OCI-M2 (cell line): ENCODE data around the gene SF3B2.

Source experiments
- DNase-seq: peaks from one replicate; lab custom pipeline; 2025; ENCODE audit not compliant: unreplicated experiment; lab: John Stamatoyannopoulos, UW

The SF3B2 gene

DNA sequence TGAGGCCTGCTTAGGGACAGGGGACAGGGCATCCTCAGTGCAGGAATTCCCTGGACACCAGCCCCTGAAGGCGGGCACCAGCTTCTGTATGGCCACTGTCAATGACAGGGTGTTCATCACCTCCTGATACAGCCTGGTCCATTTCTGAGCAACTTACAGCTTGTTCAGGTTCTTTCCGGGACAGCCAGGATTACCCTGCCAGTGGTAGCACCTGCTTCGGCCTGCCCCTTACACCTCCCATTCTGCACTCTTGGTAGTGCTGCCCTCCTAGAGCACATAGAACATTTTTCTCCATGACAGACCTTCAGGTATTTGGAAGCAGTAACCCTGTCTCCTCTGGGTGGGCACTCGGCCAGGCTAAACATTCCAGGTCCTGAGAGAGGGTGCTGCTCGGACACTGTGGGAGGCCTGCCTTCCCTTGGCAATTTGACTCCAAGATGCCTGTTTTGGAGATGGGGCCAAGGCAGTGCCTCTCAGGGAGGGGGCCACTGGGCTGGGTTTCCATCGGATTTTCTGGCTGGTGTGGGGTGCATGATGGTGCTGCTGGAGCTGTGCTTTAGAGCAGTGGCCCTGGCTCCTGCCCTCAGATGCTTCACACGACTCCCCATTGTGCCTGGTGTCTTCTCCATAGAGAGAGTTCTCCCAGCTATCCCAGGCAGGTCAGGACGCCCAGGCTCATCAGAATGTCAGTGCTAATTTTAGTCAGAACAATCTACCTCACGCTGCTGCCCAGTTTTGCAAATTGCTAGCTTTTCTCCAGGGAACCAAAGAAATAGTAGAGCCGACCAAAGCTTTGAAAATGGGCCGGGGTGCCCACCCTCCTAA, 4.4 kb upstream of the SF3B2 start:
- DNase-seq, result no peak

- no peak for DNase-seq
Observed at GRCh38 chr11:66048547-66049323, 3.4 kb upstream of the SF3B2 start, which contains the start of gene GAL3ST3. TSS of gene GAL3ST3 (minus strand) at chr11:66049161. CDS start at chr11:66045415, 3,746 bp downstream.

DNA sequence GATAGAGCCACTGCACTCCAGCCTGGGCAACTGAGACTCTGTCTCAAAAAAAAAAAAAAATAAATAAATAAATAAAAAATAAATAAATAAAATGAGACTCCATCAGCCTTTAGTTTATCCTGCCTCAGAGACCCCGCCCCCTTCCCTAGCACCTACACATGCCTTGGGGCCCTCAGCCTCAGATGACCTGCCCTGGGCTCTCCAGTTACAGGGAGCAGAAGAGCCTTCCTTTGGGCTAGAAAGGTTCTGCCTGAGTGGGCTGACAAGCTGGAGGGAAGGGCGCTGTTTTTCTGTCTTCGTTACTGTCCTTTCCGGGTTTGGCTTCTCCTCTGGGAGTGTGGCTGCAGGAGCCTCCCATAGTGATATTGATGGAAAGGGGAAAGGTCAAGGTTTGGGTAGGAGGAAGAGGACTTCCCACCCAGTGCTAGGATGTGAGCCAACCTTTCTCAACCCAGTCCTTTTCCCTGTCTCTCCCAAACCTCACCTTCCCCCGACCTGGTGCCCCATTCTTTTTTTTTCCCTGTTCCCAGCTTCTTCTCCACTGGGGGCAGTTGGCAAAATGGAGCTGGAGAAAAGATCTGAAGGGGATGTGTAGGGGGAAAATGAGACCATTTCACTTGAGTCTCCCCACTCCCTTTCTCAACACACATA, 1.5 kb upstream of the SF3B2 start:
- DNase-seq, result no peak

DNA sequence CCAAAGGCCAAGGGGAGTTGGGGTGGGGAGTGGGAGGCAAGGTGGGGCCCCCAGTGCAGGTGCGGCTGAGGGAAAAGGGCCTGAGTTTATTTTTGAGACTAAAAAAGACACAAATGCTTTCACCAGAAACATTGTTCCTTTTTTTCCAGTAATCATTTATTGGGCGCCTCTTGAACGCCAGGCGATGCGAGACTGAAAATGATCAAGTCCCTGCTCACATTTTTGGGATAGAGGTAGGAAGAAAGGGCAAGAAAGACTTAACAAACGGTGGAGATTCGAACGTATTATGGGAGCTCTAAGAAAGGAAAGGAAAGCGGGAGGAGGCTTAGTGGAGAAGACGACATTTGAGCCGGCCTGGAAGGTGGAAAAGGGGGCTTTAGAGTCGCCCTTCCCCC, 796 bp upstream of the SF3B2 start:
- no peak for DNase-seq

GRCh38 chr11:66052664-66052982, 459 bp downstream of the SF3B2 start:
- no peak for DNase-seq

GRCh38 chr11:66055021-66055420, 2.9 kb downstream of the SF3B2 start:
- DNase-seq, result no peak

DNA sequence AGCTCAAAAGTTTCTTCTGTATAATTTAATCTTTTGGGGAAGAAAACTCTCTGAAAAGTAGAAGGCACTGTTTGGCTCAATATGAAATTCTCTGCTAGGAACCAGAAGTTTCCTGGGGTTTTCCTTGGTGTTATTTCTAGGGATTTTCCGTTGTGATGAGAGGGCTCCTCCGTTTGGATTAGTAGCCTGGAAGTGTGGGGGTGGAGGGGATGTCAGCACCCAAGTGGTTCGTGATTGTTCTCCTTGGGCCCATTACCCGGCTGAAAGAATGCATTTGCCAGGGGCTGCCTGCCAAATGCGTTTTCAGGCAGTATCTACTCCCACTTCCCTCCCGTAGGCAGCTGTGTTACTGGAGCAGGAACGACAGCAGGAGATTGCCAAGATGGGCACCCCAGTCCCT, 4.3 kb downstream of the SF3B2 start:
- DNase-seq, result no peak

DNA sequence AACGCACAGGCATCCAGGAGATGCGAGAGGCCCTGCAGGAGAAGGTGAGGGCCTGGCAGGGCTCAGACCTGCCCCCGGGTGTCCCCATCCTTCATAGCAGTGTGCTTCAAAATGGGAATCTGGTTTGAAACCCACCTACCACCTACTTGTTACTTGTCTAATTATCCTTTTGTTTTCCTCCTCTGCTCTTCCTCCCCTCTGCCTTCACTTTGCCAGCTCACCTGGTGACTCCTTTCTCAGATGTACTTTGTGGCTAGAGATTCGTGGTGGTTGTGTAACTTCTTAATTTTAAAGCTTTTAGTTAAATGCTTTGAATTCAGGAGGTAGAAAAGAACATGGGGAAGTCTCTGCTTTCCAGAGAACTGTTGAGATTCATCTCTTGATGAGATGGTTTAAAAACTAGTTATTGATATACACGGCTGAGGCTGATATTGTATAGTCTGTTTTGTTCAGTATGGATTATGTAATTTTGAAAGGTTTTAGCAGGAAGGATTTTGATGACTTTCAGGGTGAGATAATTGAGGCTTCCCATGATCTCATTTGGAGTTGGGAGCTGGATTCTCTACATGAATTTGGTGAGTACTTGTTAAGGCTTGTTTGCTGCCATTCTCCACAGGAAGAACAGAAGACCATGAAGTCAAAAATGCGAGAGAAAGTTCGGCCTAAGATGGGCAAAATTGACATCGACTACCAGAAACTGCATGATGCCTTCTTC, 8.0 kb downstream of the SF3B2 start:
- DNase-seq, result no peak

- no peak for DNase-seq
Observed at GRCh38 chr11:66061268-66061667, 9.1 kb downstream of the SF3B2 start.

- DNase-seq, result no peak
Observed at GRCh38 chr11:66062408-66062807, 10.2 kb downstream of the SF3B2 start.

DNA sequence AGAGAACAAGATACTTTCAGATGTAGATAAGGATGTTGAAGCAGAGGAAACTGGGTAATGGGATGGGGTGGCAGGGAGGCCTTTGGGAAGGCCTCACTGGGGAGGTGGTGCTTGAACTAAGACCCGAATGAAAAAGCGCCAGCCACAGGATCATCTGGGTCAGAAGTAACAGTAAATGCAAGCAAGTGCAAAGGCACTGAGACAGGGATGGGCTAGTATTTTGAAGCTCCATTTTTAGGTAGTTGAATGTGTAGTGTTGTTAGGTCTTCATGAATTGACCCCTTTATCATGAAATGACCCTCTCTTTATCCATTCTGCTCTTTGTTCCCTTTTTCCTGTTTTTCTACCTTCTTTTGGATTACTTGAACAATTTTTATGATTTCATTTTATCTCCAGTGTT, 11.7 kb downstream of the SF3B2 start:
- DNase-seq, result no peak

- DNase-seq, result no peak
Observed at GRCh38 chr11:66064571-66064970, 12.4 kb downstream of the SF3B2 start.

DNA sequence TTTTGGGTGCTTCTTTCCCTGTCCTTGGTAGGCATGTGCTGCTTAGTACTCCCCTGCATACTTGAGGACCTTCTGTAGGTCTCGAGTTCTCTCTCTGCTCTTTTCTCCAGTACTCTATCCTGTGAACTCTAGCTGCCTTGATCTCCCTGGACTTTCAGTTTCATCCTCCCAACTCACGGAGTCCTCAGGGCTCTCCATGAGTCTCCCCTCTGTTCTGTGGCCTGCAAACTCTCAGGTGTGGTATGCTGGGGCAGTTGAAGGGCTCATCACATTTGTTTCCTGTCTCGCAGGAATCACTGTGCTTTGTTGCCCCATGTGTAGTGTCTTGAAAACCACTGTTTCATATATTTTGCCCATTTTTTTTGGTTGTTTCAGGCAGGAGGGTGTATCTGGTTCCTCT, 14.6 kb downstream of the SF3B2 start:
- no peak for DNase-seq

GRCh38 chr11:66067640-66068039, 15.5 kb downstream of the SF3B2 start:
- no peak for DNase-seq

GRCh38 chr11:66068154-66068821, 16.1 kb downstream of the SF3B2 start:
- no peak for DNase-seq

DNA sequence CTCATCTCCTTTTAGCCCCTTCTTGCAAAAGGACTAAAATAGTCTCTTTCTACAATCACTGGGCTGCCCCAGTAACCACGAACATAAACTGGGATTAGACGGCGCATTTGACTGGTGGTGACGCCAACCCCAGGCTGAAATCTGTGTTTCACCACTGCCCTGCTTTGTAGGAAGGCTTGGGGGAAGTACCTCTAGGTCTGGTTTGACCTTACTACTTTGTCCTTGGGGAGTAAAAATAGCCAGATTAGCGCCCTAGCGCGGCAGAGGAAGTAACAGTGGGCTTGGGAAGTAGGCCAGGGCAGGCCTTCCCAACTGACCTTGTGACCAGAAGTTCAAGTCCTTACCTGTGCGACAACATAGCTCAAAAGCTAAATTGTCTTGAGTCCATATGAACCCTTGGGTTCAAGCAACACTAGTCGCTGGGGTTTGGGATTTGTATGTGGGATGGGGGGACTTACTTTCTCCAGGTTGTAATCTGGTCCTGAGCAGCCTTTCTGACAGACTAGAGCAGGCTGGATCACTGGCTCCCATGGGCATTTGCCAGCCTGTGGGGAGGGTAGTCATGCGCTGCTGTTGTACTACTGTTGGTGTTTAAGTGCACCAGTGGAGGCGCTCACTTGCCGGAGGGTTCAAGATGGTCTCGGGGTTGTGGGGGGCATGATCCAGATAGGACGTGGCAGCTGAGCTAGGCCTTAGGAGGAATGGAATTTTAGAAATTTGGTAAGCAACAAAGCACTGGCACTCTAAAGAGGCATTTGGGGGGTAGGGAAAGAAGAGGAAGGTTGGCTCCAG, 17.0 kb downstream of the SF3B2 start:
- no peak for DNase-seq

DNA sequence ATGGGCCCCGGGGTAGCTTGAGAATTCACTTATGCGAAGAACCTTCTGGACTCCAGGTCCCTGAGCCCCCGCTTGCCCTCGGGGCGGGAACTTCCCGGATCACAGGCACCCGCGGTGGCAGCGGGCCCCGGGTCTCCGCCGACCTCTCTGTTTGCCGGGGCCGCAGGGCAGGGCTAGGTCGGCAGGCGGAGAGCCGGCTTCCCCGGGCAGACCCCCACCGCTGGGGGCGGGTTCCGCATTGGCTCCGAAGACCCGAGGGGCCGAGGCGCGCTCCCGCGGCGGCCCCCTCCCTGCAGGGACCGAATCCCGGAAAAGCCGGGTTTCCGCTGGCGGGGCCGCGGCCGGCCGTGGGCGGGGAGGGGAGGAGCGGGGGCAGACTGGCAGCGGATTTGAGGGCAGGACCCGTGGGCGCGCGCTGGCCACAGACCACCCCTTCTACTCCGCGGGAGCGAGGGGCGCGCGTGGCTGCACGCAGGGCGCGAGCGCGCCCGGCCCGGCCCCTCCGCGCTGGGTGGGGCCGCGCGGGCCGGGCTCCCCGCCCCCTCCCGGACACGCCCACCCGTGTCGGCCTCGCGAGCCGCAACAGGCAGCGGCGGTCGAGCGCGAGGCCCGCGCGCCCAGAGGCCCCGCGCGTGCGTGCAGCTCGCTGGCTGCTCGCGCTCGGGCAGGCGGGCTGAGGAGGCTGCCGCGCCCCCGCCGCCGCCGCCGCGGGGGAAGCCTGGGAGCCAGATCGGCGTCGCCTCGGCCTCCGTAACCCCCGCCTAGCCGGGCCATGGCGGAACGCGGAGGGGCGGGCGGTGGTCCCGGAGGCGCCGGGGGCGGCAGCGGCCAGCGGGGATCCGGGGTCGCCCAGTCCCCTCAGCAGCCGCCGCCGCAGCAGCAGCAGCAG, 17.8 kb downstream of the SF3B2 start, which contains the start of gene PACS1:
TSS of gene PACS1 (plus strand) at position 558 of the 889 bp plus-strand sequence. CDS start at position 773, 215 bp downstream.
- no peak for DNase-seq

GRCh38 chr11:66070604-66071380, 18.6 kb downstream of the SF3B2 start:
- DNase-seq, result no peak
